Mesenchymal stem cell (in vitro differentiated cells and primary cell): ENCODE measurements around the gene FADD.
"Not testable (repeated sequence)": the region's sequence is repeated elsewhere in the genome, so short reads cannot be mapped to it uniquely, and the experiment has no call there.

Source experiments
- DNase-seq: peaks from one replicate; pipeline ENCODE4 v3.0.0-alpha.2; 2013
- H2AFZ ChIP-seq: one replicate; pipeline ENCODE4 v1.6.1; 2013; ENCODE audit warnings: low read depth, mild to moderate bottlenecking, control low read depth, inconsistent platforms, low read length, moderate library complexity
- H2AK5ac ChIP-seq: 2 replicates; pipeline ENCODE4 v1.6.1; 2013; ENCODE audit warnings: low read length, moderate library complexity, mild to moderate bottlenecking, inconsistent platforms; ENCODE audit not compliant: severe bottlenecking
- H2BK120ac ChIP-seq: one replicate; pipeline ENCODE4 v1.6.1; 2013; ENCODE audit warnings: low read depth, mild to moderate bottlenecking, inconsistent platforms, low read length, moderate library complexity
- H2BK12ac ChIP-seq, 2 experiments: one replicate each; pipeline ENCODE4 v1.6.1; 2013; ENCODE audit warnings: inconsistent platforms in 2 of 2, low read length in 2 of 2, mild to moderate bottlenecking in 2 of 2, moderate library complexity in 2 of 2, control low read depth in 1 of 2
- H2BK15ac ChIP-seq: one replicate; pipeline ENCODE4 v1.6.1; 2013; ENCODE audit warnings: mild to moderate bottlenecking, low read depth, inconsistent platforms; ENCODE audit not compliant: poor library complexity, severe bottlenecking
- H2BK5ac ChIP-seq: 2 replicates; pipeline ENCODE4 v1.6.1; 2013; ENCODE audit warnings: low read depth, mild to moderate bottlenecking, low read length, control low read depth, inconsistent platforms; ENCODE audit not compliant: poor library complexity, severe bottlenecking
- H3K14ac ChIP-seq, 2 experiments: one replicate each; pipeline ENCODE4 v1.6.1; 2013; ENCODE audit warnings: inconsistent platforms in 2 of 2, low read length in 2 of 2, control low read depth in 1 of 2, mild to moderate bottlenecking in 1 of 2, moderate library complexity in 1 of 2
- H3K18ac ChIP-seq, 2 experiments: one replicate each; pipeline ENCODE4 v1.6.1; 2013; ENCODE audit warnings: inconsistent platforms in 2 of 2, low read length in 2 of 2, control low read depth in 1 of 2, low read depth in 1 of 2, mild to moderate bottlenecking in 1 of 2
- H3K23ac ChIP-seq, 2 experiments: one replicate each; pipeline ENCODE4 v1.6.1; 2013; ENCODE audit warnings: inconsistent platforms in 2 of 2, low read length in 2 of 2, mild to moderate bottlenecking in 2 of 2, moderate library complexity in 2 of 2, control low read depth in 1 of 2
- H3K27ac ChIP-seq: 2 replicates; pipeline ENCODE4 v1.5.1; 2013; ENCODE audit warnings: mild to moderate bottlenecking, moderate library complexity, low read length, control low read depth, inconsistent platforms; ENCODE audit not compliant: poor library complexity, severe bottlenecking
- H3K27me3 ChIP-seq, 2 experiments: 2 replicates each; pipeline versions ENCODE4 v1.6.1 to v1.7.0; 2013; ENCODE audit warnings: low read length in 2 of 2, mild to moderate bottlenecking in 2 of 2, moderate library complexity in 2 of 2, control low read depth in 1 of 2, inconsistent platforms in 1 of 2; ENCODE audit not compliant: control insufficient read depth in 1 of 2, insufficient read depth in 1 of 2
- H3K36me3 ChIP-seq, 2 experiments: 2 replicates each; pipeline versions ENCODE4 v1.6.1 to v1.7.0; 2013; ENCODE audit warnings: low read length in 2 of 2, control low read depth in 1 of 2, inconsistent platforms in 1 of 2, low read depth in 1 of 2, mild to moderate bottlenecking in 1 of 2; ENCODE audit not compliant: insufficient read depth in 2 of 2, control insufficient read depth in 1 of 2
- H3K4ac ChIP-seq, 2 experiments: one replicate each; pipeline ENCODE4 v1.6.1; 2013; ENCODE audit warnings: inconsistent platforms in 2 of 2, low read length in 2 of 2, mild to moderate bottlenecking in 2 of 2, moderate library complexity in 2 of 2, control low read depth in 1 of 2, low read depth in 1 of 2
- H3K4me1 ChIP-seq: 2 replicates; pipeline ENCODE4 v1.6.1; 2013; ENCODE audit warnings: low read depth, low read length, control low read depth; ENCODE audit not compliant: control insufficient read depth, insufficient read depth
- H3K4me2 ChIP-seq: 2 replicates; pipeline ENCODE4 v1.6.1; 2013; ENCODE audit warnings: low read length, mild to moderate bottlenecking, inconsistent platforms; ENCODE audit not compliant: poor library complexity, severe bottlenecking
- H3K4me3 ChIP-seq, 2 experiments: 2 replicates each; pipeline versions ENCODE4 v1.5.1 to v1.7.0; 2013; ENCODE audit warnings: low read length in 2 of 2, mild to moderate bottlenecking in 2 of 2, control low read depth in 1 of 2, low read depth in 1 of 2; ENCODE audit not compliant: insufficient read depth in 1 of 2
- H3K79me1 ChIP-seq: replicated peaks from 2 replicates; pipeline ENCODE4 v1.6.1; 2013; ENCODE audit warnings: mild to moderate bottlenecking, control low read depth, low read length, inconsistent platforms; ENCODE audit not compliant: poor library complexity, severe bottlenecking
- H3K9ac ChIP-seq: 2 replicates; pipeline ENCODE4 v1.7.0; 2013; ENCODE audit warnings: mild to moderate bottlenecking, low read length, moderate library complexity
- H3K9me3 ChIP-seq: 2 replicates; pipeline ENCODE4 v1.7.0; 2013; ENCODE audit warnings: mild to moderate bottlenecking, low read length; ENCODE audit not compliant: control insufficient read depth
- H4K8ac ChIP-seq: one replicate; pipeline ENCODE4 v1.6.1; 2013; ENCODE audit warnings: inconsistent platforms, mild to moderate bottlenecking, low read length, moderate library complexity
- H4K91ac ChIP-seq: one replicate; pipeline ENCODE4 v1.6.1; 2013; ENCODE audit warnings: mild to moderate bottlenecking, low read length, inconsistent platforms
- WGBS: methylation state at CpG from one replicate; pipeline ENCODE4 v1.1.7; 2013; ENCODE audit warnings: mixed read lengths; 5-methylcytosine and 5-hydroxymethylcytosine counted together

FADD gene

DNA sequence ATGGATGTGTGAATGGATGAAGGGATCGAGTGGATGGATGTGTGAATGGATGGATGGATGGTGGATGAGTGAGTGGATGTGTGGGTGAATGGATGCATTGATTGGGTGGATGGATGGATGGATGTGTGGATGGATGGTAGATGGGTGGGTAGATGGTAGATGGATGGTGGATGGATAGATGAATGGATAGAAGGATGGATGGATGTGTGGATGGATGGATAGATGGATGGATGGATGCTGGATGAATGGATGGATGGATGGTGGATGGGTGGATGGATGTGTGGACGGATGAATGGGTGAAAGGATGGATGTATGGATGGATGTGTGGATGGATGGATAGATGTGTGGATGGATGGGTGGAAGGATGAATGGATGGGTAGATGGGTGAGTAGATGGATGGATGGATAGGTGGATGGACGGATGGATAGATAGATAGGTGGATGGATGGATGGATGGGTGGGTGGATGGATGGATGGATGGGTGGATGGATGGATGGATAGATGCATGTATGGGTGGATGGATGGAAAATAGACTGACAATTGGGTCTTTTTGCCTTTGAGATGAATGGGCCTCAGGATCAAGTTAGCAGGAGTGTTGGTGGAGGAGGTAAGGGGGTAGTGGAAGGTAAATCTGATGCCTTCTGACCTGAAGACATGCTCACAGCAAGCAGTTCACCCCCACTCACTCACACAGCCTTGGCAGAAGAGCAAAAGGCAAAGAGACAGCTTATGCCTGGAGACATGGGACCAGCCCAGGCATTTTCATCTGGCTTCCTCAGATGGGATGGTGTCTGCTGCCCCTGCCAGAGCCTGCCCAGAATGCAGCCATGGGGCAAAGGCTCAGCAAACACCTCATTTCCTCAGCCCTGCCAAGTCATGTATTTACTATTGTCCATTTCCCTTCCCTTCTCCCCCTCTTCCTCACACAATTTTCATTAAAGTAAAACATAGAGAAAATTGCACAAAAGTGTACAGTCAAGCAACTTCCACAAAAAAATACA, 8.0 kb upstream of the FADD start:
- no peak overlapping the region for H3K14ac ChIP-seq
- peaks cover 2% of the 10 kb centered on the region for H3K4me1 ChIP-seq
- no peak overlapping the region for H2BK5ac ChIP-seq
- no peak for DNase-seq
- H3K27ac ChIP-seq, result no peak overlapping the region
- 64% methylated on average over 3 of the region's 3 CpGs for WGBS
- H3K9ac ChIP-seq, result no peak overlapping the region
- no peak overlapping the region for H3K4me2 ChIP-seq
- H2BK120ac ChIP-seq, result no peak overlapping the region
- H3K4me3 ChIP-seq, result no peak overlapping the region
- H3K4ac ChIP-seq, result no peak overlapping the region
- H2BK15ac ChIP-seq, result no peak overlapping the region
- no peak overlapping the region for H2BK12ac ChIP-seq
- H4K8ac ChIP-seq, result no peak overlapping the region
- H3K23ac ChIP-seq, result no peak overlapping the region
- H2AFZ ChIP-seq, result no peak overlapping the region
- no peaks in the 10 kb centered on the region for H3K9me3 ChIP-seq
- no peak overlapping the region for H2AK5ac ChIP-seq
- H3K18ac ChIP-seq, result no peak overlapping the region
- no peaks in the 10 kb centered on the region for H3K79me1 ChIP-seq
- no peaks in the 10 kb centered on the region for H3K36me3 ChIP-seq
- no peak overlapping the region for H4K91ac ChIP-seq
- peaks cover 12% of the 10 kb centered on the region in 2 experiments for H3K27me3 ChIP-seq

DNA sequence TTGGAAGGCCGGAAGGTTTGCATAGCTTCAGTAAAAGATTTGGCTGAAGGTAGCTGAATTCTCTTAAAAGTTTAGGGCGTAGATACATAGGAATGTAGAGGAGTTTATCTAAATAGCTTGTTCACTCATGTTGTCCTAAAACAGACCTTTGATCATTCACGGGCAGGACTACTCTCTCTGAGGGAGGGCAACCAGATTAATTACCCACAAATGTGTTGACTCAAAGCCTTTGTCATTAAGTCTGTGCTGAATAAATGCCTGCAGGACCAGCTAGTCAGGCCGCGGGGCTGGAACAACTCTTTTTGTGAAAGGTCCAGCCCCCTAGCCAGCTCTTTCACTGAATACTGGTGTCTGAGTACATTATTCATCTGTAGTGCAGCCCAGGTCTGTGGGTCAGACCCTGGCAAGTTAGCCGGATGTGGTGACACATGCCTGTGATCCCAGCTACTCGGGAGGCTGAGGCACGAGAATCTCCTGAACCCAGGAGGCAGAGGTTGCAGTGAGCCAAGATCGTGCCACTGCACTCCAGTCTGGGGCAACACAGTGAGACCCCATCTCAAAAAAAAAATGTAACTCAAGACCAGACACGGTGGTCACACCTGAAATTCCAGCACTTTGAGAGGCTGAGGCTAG, 2.8 kb upstream of the FADD start:
- no peaks in the 10 kb centered on the region for H3K79me1 ChIP-seq
- no peak overlapping the region for H3K9ac ChIP-seq

DNA sequence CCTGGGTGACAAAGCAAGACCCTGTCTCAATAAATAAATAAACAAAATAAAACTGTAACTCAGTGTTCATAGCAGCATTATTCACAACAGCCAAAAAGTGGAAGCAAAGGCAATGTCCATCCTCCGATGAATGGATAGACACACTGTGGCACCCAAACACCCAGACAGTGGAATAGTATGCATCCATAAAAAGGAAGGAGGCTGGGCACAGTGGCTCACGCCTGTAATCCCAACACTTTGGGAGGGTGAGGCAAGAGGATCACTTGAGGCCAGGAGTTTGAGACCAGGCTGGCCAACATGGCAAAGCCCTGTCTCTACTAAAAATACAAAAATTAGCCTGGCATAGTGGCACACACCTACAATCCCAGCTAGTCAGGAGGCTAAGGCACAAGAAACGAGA, 2.0 kb upstream of the FADD start:
- H3K4ac ChIP-seq, H3K79me1 ChIP-seq, H3K14ac ChIP-seq, H2AK5ac ChIP-seq, H3K18ac ChIP-seq, H3K23ac ChIP-seq, H3K27ac ChIP-seq, H2AFZ ChIP-seq, H3K4me2 ChIP-seq, DNase-seq, H3K9me3 ChIP-seq, H3K4me3 ChIP-seq, H2BK12ac ChIP-seq, H4K91ac ChIP-seq, H2BK5ac ChIP-seq, H2BK120ac ChIP-seq, H2BK15ac ChIP-seq, H3K9ac ChIP-seq, H4K8ac ChIP-seq: not testable (repeated sequence)
- peaks cover 0 to 11% of the 10 kb centered on the region in 2 experiments for H3K27me3 ChIP-seq
- WGBS, result 100% methylated on average over 3 of the region's 3 CpGs
- H3K4me1 ChIP-seq, result peaks cover 20% of the 10 kb centered on the region
- peaks cover 13 to 17% of the 10 kb centered on the region in 2 experiments for H3K36me3 ChIP-seq

More for the DNA sequence above, 2.8 kb upstream of the FADD start:
- no peak overlapping the region for H3K4me3 ChIP-seq
- no peak overlapping the region for H3K4ac ChIP-seq
- H3K23ac ChIP-seq, result no peak overlapping the region
- H3K4me1 ChIP-seq, result peaks cover 13% of the 10 kb centered on the region
- no peak overlapping the region for H3K27ac ChIP-seq
- H3K4me2 ChIP-seq, result no peak overlapping the region
- H3K9me3 ChIP-seq, result no peaks in the 10 kb centered on the region
- H3K36me3 ChIP-seq, result peaks cover 6 to 9% of the 10 kb centered on the region in 2 experiments
- 81% methylated on average over 10 of the region's 10 CpGs for WGBS
- H2BK120ac ChIP-seq, result no peak overlapping the region
- H2BK5ac ChIP-seq, result no peak overlapping the region
- no peak overlapping the region for H2BK12ac ChIP-seq
- no peak overlapping the region for H4K91ac ChIP-seq
- no peak for DNase-seq
- no peak overlapping the region for H3K14ac ChIP-seq
- no peak overlapping the region for H2AK5ac ChIP-seq
- peaks cover 4 to 12% of the 10 kb centered on the region in 2 experiments for H3K27me3 ChIP-seq
- H2AFZ ChIP-seq, result no peak overlapping the region
- H2BK15ac ChIP-seq, result no peak overlapping the region
- H3K18ac ChIP-seq, result no peak overlapping the region
- no peak overlapping the region for H4K8ac ChIP-seq
